CD4-positive, alpha-beta T cell treated with Interferon alpha-2 for 1 hour (primary cell): ENCODE results near the gene POU5F2.

Source experiments
- DNase-seq, 2 donors: peaks; one replicate each; pipeline ENCODE4 v3.0.0-alpha.2; 2020 to 2022

Gene POU5F2, protein sequence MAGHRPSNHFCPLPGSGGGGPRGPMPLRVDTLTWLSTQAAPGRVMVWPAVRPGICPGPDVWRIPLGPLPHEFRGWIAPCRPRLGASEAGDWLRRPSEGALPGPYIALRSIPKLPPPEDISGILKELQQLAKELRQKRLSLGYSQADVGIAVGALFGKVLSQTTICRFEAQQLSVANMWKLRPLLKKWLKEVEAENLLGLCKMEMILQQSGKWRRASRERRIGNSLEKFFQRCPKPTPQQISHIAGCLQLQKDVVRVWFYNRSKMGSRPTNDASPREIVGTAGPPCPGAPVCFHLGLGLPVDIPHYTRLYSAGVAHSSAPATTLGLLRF

DNA sequence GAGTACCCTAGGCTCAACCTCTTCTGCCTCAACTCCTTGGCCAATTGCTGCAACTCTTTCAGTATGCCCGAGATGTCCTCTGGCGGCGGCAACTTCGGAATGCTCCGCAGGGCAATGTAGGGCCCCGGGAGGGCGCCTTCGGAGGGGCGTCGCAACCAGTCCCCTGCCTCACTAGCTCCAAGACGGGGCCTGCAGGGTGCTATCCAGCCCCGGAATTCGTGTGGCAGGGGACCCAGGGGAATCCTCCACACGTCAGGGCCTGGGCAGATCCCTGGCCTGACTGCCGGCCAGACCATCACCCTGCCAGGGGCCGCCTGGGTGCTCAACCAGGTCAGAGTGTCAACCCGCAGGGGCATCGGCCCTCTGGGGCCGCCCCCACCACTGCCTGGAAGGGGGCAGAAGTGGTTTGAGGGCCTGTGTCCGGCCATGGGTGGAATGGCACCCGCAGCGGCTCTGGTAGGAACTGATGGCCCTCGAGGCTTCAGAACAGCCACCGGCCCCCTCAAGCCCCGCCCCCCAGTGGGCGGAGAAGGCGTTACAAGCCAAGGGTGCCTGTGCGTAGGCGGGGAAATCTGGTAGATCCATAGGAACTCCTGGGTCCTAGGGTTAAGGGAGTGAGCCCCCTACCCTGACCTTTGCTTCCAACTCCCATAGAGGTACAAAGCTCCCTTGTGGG is at the start of gene POU5F2:
TSS of gene POU5F2 (minus strand) at position 465 of the 676 bp plus-strand sequence. CDS start at position 428, 37 bp downstream.
- DNase-seq, result no peak

DNA sequence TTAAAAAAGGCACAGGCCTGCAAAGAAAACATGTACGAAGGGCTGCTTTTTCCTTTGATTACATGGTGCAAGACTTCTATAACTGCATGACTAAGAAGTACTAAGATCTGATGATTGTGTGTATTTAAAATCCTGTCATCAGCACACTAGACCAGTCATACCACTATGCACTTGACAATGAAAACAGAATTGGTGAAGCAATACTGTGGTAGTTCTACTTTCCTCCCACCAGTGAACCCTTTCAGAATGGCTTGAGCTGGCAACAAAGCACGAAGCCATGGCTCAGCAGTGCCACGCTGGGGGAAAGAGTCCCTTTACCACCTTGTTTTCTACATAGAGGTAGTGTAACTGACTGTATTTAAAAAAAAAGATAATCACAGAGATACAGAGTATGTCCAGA is 49.0 kb upstream of the POU5F2 start:
- no peak for DNase-seq

DNA sequence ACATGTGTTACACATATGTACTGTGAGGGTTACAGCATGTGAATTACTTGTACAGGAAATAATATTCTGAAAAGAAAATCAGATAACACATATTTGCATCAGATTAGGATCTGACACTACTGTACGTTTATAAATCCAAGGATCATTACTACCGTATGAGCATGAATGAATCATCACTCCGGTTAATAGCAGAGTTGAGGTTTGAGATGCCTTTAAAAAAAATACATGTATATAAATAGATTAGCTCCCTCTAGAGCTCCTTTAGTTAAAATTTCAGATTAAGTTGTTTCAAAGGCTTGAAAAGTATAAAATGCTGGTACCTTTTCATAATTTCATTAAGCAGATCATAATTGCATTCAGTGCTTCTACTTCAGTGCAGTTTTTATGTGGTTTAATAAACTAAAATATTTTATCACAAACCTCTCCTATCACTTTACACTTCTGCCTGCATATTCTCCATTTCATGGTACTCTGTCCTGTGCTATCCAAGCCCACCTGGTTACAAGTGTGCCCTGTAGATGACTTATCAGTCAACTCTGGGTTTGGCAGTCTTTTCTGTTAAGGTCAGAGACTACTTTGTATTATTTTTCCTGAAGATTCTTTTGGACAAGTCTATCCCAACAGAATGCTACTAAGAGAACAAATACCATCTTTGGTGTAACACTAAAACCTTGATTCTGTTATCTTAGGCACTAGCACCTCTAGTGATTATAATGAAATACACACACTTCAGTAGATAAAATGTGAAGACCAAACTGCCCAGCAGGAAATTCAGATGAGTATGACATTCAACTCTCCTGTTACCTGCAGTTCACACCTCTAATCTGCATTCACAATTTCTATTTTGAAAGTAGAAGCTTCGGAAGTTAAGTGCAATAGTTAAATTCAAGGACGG is 48.0 kb upstream of the POU5F2 start:
- no peak for DNase-seq

DNA sequence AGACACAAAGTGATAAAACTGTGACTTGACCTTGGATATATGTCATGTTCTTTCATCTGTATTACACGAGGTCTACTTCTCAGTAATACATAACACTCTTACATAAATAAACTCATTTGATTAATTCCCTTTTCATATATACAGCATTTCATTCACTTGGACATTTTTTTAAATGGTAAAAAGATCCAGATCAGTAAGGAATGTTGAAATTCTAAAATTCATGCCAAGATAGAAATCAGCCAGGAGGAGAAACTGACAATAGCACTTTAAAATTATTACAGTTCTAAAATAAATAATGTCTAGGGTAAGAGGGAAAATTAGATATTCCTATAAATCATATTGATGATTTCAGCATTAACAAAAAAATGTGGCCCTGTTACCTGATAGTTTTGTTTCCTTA is 46.2 kb upstream of the POU5F2 start:
- no peak for DNase-seq

DNA sequence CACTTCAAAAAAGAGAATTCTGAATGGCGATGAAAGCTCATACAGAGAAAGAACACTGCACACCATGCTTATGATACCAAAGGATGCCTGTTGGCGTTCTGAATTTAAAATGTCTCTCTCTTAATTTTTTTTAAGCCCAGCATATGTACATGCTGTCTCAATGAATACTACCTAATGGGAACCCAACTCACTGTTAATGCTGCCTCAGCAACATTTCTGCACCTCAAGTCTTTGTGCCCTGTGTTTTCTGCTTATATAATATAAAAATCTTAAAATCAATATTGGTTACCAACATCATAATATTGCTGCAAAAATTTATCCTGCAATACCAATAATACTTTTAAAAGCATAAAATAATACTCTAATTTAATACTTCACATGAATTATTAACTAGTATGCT is 44.1 kb upstream of the POU5F2 start:
- no peak for DNase-seq

DNA sequence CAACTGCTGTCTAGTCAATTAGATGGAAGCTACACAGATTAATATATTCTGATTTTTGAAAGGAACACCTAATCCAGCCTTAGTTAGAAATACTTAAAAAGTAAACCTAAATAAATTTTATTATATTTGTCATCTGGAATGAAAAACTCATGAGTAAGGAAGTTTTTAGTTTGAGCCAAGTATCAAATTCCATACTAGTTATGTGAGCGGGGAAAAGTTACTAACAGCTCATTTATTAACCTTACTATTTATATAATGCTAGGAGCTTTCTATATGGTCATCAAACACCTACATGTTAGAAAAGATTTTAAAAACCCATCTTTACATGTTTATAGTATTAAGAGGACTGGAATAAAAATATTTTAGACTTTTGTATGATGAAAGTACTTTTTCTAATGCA is 41.6 kb upstream of the POU5F2 start:
- no peak for DNase-seq

DNA sequence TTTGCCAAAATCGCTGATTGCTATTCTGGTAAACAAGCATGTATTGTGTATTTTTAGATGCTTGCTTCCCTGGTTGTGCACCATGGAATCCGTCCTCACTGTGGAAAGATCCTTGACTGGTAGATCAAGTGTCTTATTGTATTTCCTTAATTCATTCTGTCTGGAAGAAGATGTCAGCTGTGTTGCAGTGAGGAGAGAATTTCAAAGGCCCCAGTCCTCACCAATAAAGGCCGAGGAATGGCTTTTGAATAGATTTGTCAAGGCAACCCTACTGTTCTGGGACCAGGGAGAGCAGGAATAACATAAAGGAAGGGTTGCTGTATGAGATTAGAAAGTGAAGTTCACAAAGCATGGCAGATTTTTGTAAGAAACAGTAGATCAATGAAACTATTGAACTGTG is 36.2 kb upstream of the POU5F2 start:
- DNase-seq, result no peak

DNA sequence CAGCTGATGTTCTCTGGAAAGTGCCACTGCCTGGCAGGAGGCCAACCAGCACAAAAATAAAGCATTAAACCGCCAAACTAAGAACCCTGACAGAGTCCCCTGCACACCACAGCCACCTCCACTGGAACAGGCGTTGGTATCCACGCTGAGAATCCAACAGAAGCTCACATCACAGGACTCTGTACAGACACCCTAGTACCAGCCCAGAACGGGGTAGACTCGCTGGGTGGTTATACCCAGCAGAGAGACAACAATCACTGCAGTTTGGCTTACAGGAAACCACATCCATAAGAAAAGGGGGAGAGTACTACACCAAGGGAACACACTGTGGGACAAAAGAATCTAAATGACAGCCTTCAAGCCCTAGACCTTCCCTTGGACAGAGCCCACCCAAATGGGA is 15.0 kb upstream of the POU5F2 start:
- DNase-seq, result no peak

DNA sequence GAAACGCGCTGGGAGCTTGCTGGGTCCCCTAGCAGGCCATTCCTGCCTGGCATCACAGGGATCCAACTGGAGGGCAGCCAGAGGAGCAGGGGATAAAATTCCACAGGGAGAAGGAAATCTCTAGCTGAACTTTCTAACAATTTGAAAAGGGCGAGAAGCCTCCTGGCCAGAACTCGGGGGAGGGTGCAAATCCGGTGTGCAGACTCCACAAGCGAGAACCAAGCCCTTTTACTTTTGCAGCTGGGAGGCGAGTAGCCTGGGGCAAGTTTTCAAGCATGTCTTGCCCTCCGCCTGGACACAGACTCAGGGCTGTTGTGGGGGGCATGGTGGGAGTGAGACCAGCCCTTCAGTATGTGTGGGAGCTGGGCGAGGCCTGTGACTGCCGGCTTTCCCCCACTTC is 14.3 kb upstream of the POU5F2 start:
- no peak for DNase-seq

DNA sequence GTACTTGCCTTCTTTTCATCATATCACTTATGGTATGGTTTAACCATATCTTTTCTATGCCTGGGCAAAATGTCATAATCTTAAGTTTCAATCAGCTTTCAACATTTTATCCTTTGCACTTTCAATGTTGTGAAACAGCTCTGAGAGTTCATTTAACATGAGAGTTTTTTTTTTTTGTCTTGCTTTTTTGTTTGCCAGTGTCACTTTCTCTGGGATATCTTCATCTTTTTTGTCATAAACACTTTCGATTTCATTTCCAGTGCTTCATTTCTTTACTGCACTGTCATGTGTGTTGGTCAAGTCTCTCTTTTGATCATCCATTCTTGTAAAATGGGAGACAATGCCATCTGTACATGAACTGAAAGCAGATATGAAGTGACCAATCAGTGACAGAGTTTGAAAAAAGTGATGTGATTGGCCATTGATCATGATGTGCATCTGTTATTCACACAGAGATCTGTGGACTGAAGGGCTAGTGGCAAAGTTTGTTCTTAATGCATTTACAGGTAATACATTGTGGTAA is 7.5 kb upstream of the POU5F2 start:
- DNase-seq, result no peak

DNA sequence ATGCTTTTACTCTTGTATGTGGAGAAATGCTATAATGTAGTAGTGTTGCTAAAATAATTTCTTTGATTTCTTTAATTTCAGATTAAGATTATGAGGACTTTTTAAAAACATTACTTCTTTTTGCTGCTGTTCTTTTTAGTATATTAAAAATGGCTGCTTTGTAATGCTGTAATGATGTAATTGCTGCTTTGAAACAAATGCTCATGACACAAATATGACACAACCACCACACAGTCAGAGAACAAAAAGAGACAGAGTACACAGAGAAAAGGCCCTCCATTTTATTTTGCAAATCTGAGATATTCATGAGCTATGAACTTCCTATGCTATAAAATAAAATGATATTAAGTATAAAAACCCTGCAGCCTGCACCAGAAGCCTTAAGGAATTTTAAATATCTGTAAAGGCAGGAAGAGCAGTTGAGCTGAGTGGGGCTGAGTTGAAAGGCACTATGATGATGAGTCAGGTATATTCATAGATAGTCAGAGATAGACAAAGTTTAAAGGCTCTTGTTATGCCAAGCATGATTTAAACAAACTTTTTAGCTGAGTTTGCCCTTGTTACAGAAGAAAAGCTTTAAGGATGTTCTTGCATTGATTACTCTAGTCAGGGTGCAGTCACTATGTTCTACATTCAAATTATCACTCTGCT is 5.1 kb upstream of the POU5F2 start:
- DNase-seq, result no peak

DNA sequence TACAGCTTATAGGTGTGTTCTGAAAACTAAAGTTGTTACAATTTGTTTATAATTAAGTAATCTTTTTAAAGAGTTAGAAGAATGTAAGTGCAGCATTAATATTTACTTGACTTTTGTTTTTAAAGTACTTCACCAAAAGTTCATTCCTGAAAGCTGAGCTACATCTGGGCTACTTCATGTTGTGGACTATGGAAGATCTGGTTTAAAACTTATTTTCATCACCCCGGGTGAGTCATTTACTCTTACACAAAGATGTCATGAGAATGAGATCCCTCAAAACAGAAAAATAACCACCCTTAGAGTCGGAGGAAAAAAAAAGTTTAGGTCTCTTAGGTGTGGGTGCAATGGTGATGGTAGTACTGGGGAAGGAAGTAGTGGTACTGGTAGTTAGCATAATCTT is 5.1 kb downstream of the POU5F2 start:
- DNase-seq, result no peak

DNA sequence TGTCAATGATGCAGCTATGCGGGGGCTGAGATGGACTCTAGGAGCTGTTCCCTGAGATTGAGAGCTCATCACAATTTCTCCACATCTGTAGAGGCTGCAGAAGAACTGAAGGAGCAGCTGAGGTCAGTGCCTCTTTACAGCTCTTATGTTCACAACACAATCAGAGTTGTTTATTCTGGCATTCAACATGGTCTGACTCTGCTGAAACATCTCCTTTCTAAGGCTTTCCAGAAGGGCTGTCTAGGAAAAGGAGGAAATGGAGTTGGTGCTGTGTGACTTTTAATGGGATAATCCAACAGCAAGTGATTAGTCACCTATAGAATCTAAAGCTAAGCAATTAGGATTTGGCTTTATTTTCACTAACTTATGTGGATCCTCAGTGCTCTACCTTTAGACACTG is 6.0 kb downstream of the POU5F2 start:
- no peak for DNase-seq

DNA sequence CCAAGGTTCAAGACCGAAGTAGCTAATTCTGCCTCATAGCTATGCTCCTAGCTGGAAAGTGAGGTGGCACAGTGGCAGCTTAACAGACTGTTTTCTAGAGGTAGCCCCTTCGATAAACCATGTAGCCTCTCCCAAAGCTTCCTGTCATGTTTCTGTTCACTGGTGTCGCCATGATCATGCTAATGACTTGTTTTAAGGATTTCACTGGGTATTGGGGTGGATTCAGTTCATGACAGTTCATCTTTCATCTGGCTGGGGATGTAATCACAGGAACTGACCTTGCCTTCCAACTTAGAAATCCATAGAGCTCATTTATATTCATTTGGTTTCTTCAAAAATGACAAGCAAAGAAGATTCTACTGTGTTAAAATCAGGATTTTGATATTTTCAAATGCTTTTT is 9.4 kb downstream of the POU5F2 start:
- DNase-seq, result no peak

DNA sequence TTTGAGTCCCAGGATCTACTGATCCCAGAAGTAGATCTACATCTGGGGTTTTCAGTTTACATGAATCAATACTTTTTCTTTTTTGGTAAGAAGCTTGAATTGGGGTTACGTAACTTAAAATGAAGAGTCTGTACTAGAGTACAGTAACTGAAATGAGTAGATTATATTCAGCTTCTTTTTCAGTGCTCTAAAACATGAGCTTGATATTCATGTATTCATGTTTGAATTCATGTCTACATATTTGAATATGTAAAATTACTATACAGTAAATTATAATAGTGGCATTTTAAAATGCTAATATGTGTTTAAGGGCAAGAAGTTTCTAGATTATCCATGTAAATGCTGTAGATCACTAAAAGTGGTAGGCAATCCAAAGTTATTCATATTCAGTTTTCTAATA is 14.8 kb downstream of the POU5F2 start:
- no peak for DNase-seq

DNA sequence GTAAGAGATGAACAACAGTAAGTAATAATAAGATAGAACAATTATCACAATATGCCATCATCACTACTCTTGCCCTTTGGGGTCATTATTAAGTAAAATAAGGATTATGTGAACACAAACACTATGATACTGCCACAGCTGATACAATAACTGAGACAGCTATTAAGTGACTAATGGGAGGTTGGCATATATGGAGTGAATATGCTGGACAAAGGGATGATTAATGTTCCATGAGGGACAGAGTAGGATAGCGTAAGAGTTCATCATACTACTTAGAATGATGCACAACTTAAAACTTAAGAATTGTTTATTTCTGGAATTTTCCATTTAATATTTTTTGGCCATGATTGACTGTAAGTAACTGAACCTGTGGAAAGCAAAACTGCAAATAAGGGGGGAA is 16.6 kb downstream of the POU5F2 start:
- no peak for DNase-seq

DNA sequence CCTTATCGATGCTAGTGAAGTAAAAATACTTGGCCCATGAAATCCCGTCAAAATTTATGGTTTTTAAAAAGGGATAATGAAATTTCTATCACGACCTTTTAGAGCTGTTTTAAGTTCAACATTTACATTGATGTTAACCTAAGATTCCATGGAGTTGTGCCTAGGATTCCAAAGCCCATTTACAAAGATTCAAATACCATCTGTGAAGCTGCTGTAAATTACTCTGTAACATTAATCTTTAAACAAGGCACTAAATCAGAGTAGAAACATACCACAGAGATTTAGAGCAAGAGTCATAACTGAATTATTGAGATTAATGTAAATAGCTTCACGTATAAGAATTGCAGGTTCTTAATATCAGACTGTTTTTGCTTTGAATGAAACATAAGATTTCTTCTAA is 17.7 kb downstream of the POU5F2 start:
- DNase-seq, result no peak

DNA sequence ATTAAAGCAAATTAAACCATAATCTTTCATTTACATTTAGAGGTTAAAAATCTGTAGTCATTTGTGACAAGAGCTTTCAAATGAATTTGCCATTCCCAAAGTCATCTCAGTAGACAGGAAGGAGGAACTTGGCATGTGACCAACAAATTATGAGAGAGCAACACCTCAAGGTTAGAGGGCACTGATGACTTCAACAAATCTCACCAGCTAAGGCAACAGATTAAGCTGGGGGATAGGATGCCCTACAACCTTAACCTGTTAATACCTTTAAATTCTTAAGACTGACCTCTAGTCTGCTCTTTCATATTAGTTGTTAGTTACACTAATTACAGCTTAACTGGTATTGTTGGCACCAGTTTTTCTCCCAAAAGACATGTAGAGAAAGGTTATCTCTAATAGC is 18.4 kb downstream of the POU5F2 start:
- no peak for DNase-seq

DNA sequence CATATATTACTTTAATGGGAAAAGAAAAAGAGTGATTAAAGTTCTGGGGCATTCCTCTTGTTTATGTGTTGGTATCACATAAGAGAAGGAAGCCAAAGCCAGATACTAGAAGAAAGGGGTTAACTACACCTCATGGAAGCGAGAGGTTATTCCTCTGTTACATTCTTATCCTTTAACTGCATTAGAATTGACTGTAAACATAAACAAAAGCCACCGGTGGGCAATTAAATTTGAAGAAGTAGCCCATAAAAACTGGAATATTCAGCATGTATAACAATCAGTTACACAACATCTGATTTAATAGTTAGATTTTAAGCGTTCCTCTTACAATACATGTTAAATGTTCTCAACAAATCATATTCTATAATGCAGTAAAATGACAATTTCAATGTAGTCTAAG is 18.8 kb downstream of the POU5F2 start:
- DNase-seq, result no peak

DNA sequence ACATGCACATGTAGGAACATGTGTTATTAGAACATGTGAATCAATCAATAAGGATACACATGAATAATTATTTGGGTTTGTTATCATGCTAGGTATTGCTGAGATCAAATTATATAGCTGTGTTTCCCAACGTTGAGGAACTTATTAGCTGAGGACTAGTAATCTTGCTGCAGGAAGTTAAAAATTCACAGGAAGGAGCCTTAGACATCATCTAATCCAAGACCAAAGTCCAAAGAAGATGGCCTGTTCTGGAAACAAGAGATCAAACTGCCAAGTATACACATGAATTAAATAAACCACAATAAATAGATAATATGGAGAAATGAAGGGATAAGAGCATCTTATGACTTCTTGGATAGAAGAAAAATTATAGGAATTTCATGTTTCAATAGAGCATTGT is 19.9 kb downstream of the POU5F2 start:
- DNase-seq, result no peak

DNA sequence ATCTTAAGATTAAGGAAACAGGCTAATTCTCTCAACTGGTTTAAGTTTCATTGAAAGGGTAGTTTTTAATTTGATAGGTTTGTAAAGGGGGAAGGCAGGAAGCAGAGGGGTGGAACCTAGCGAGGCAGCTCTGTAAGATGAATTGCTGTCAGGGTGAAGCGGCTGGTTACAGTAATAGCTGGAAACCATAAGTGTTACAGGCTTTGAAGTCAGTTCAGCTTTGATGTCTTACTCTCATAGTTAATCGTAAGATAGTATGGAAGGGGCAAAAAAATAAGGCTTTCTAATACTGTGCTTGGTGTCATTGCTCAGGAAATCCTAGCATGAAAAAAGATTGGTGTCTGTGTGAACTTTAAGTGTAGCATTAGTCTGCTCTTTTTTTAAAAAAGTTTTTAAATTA is 20.3 kb downstream of the POU5F2 start:
- no peak for DNase-seq

DNA sequence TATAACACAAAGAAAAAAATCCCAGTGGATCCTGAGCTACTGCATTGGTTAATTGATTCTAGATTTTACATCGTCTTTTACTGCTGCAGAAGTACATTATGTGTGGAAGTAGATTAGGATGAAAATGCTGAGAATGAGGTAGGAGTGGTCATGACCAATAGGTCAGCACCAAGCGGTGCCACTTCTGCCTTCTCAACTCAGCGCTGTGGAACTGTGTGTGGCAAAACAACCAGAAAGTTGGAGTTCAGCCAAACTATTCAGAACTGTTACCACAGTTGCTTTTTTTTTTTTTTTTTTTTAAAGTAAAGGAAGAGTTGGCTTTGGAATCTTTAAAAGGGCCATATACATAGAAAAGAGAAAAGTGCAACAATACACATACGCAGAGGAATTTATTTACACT is 24.2 kb downstream of the POU5F2 start:
- DNase-seq, result no peak

DNA sequence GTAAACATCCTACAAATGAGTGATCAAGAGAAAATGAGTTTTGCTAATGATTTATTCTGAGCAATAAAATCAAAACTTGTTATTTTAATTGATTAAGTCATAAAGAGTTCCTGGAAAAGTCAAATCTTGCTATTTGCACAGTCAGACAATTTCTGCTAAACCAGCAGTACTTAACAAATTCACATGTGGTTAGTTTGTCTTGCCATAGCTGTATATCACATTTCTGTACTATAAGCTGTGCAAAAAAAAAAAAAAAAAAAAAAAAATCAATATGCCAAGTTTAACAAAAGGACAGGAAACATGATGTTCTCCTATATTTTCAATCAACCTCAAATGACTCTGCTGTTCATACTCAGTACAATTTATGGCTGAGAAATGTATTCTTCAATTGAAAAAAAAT is 24.9 kb downstream of the POU5F2 start:
- no peak for DNase-seq
